Stimulated activated CD8-positive, alpha-beta memory T cell treated with anti-CD3 and anti-CD28 coated beads, Interleukin-15, amount 100 ng/mL, for 4 hours (primary cell): ENCODE measurements around the gene ALX4.

Experiments used
- DNase-seq, 2 donors: peaks; one replicate each; pipeline ENCODE4 v3.0.0-alpha.2; 2020; ENCODE audit warnings: low read depth in 2 of 2

ALX4 gene

GRCh38 chr11:44267750-44268613 is 42.0 kb downstream of the ALX4 start:
- no peak for DNase-seq

- no peak for DNase-seq
Observed at GRCh38 chr11:44267006-44267749, 42.8 kb downstream of the ALX4 start.

- DNase-seq, result no peak
Observed at GRCh38 chr11:44266056-44266780, 43.7 kb downstream of the ALX4 start.

DNA sequence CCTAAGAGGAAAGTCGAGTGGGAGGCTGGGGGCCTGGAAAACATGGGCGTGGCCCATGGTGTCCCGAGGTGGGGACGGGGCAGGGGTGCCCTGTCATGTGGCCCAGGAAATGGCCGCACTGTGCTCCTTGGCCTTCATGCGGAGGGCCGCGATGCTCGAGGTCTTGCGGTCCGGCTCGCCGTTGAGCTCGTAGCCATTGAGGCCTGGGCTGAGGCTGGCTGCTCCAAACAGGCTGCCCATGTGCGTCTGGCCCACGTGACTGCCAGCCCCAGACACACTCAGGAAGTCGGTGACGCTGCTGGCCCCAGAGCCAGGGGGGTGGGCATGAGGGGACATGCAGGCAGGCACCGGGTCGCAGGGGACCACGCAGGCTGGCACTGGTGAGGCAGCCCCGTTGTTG is 45.2 kb downstream of the ALX4 start:
- DNase-seq, result no peak

DNA sequence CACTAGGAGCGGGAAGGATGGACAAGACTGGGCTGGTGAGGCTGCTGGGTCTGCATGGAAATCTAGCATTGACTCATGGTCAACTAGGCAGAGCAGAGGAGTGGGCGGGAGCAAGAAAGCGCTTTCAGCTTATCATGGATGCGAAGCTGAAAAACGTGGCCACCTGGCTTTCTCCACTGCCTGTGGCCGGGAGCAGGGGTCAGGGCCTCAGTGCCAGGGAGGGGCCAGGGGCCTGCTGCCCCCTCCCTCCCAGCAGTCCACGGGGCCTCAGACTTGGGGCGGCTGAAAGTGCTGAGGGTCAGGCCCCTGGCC is 45.5 kb downstream of the ALX4 start:
- no peak for DNase-seq

DNA sequence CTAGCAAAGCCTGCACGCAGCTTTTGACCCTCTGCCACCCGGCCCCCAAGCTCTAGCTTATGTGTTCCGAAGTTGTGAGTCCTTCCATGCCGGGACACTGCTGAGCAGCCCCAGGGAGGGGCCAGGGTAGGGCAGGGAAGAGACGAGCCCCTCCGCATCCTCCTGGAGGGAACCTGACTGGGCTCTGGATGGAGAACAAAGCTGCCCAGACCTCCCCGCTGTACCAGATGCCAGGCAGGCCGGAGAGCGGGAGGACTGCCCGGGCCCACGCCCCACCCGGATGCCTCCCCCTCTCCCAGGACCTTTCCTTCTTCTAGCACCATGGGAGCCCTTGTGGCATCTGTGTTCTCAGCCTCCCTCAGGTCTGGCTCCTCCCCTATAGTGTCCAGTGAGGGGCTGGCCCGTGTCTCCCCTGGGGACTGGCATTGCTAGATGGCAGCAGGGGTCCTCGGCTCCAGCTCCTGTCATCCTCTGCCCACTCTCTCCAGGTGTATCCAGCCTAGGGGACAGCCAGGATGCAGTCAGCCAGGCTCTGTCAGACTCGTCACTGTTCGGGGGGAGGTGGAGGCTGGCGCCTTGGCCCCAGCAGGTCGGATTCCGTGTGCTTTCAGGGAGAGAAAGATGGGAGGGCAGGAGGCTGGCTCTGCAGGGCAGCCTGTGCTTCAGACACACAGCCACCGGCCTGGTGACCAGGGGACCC is 46.1 kb downstream of the ALX4 start:
- DNase-seq, result no peak

DNA sequence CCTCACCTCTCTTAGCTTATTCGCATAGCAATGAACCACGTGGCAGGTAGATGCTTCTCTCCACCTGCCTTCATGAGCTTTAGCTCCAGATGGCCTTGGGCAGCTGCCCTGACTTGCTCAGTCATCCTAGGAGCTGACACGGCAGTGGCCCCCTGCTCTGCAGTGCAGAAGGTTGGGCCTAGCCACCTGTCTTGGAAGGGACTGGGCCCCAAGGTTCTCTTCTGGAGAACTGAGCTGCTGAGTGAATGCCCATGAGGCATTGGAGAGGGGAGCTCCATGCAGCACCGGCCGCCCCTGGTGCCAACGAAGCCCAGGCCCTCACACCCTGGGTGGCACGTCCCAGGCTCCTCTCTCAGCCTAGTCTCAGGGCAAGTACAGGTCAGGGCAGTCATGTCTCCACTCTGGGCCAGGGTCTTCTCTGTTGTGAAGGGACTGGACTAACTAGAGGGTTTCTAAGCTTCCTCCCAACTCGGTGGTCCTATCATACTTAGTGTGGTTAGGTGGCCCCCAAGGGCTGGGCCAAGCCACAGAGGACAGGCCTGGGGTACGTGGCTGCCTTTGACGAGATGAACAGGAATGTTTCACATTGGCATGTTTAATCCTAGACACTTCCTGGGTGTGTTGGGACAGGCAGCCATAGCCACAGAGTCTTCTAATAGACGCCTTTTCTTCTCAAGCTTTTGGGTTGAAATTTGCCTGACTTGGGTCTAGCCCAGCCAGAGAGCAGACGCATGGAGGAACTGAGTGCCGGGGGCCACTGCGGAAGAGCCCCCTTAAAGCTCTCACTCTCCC is 47.9 kb downstream of the ALX4 start:
- no peak for DNase-seq

- DNase-seq, result no peak
Observed at GRCh38 chr11:44260081-44260480, 49.9 kb downstream of the ALX4 start.

DNA sequence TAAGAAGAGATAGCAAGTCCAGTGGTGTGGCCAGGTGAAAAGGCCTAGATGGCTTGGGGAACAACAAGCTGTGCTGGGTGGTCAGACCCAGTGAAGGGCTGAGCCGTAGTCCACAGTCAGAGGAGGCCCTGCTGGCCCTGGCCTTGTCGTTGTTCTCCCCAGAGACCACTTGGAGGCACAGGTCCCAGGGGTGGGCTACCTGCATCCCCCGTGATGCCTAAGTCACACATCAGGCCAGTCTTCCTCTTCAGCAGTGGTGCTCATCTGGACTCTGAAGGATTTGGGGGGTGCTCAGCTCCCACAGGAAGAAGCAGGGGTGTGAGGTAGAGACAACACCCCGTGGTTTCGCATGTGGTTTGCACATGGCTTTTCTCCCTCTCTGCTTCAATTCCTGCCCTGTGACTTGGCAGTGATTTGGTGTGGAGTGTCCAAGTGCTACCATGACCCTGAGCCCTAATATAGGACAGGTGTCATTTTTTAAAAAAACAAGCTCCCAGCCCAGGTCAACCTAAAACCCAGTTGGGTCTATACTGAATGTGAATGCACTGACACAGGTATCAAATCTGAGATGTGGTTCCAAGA is 51.0 kb downstream of the ALX4 start:
- no peak for DNase-seq

GRCh38 chr11:44258190-44258489 is 51.8 kb downstream of the ALX4 start:
- no peak for DNase-seq

- DNase-seq, result no peak
Observed at GRCh38 chr11:44257338-44258189, 52.4 kb downstream of the ALX4 start.

- no peak for DNase-seq
Observed at GRCh38 chr11:44256673-44257291, 53.2 kb downstream of the ALX4 start.

GRCh38 chr11:44255406-44256071 is 54.4 kb downstream of the ALX4 start:
- DNase-seq, result no peak

DNA sequence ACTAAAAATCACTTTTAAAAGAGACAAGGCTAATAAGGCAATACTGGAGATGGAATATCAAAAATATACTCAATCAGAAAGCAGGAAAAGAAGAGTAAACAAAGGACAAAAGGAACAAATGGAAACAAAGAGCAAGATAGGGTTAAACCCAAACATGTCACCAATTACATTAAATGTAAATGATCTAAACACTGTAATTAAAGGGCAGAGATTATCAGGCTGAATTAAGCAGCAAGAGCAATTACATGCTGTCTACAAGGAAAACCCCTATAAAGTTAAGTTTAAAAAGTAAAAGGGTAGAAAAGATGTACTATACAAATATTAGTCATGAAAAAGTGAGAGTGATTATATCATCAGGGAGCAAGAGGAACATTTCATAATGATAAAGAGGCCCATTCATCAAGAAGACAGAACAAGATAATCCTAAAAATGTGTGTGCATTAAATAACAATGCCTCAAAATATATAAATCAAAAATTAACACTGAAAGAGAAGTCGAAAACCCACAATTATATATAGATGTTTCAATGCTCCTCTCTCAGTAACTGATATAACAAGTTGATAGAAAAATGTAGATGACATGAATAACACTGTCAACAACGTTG is 56.8 kb downstream of the ALX4 start:
- DNase-seq, result no peak

GRCh38 chr11:44250421-44250820 is 59.5 kb downstream of the ALX4 start:
- no peak for DNase-seq

GRCh38 chr11:44248109-44248508 is 61.8 kb downstream of the ALX4 start:
- DNase-seq, result no peak

DNA sequence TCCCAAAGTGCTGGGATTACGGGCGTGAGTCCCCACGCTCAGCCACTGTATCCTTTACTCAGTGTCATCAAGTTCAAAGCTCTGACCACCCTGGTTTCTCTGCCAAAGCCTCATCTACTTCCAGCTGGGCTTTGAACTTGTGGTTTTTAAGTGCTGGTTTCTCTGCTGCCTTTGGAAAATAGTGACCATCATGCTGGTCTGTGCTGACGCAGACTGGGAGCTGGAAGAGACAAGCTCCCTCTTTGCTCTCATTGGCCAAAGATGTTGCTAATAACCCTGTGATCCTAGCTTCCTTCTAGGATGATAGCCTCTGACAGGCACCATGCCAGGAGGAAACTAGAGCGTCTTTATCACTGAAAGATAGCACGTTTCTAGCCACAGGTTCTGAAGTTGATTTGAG is 62.4 kb downstream of the ALX4 start:
- DNase-seq, result no peak

- no peak for DNase-seq
Observed at GRCh38 chr11:44246726-44247125, 63.2 kb downstream of the ALX4 start.
